BJ (cell line): ENCODE measurements around the gene GSC2. TPM values are rescaled to one million over a fixed set of nuclear protein-coding genes. Genes with fewer than 3 reads are reported as not detected.

Experiments
- CTCF ChIA-PET: fragments of 350-600 bp; formaldehyde crosslinking; extraction: SDS; loops from one replicate; lab custom pipeline; 2021; ENCODE audit warnings: antibody characterized with exemption, inconsistent platforms; lab: Yijun Ruan, JAX
- POLR2A ChIA-PET: fragments of 300-600 bp; sonication (Branson Sonifier 250); formaldehyde crosslinking; extraction: SDS; loops from one replicate; lab custom pipeline; 2021; ENCODE audit warnings: antibody characterized with exemption; lab: Charles Lee
- DNase-seq: peaks from one replicate; pipeline ENCODE4 v3.0.0-alpha.2; 2011; ENCODE audit warnings: low read depth
- H3K27me3 ChIP-seq: 2 replicates; pipeline ENCODE4 v1.6.0; 2011; ENCODE audit warnings: low read length; ENCODE audit not compliant: control insufficient read depth, insufficient read depth
- H3K36me3 ChIP-seq: 2 replicates; pipeline ENCODE4 v1.5.1; 2011; ENCODE audit warnings: low read length; ENCODE audit not compliant: control insufficient read depth, insufficient read depth
- H3K4me3 ChIP-seq: 2 replicates; pipeline ENCODE4 v1.5.1; 2011; ENCODE audit warnings: low read depth, mild to moderate bottlenecking, control low read depth, low read length
- CTCF ChIP-seq: IDR thresholded peaks from 2 replicates; pipeline ENCODE4 v1.5.1; 2011; ENCODE audit warnings: low read depth, mild to moderate bottlenecking, control low read depth, inconsistent platforms, low read length, moderate library complexity; ENCODE audit not compliant: insufficient read depth
- polyA plus RNA-seq: library from polyadenylated mRNA; depleted of rRNA; stranded (reverse); fragments of >200 nt; gene quantifications from 2 replicates; pipeline ENCODE4 v1.2.3, GENCODE V29; 2011

Gene GSC2
- polyA plus RNA-seq, 1 experiment = not detected

- ChIA-PET CTCF (interaction anchor here (3.1 kb wide), 1 partner anchor 10 kb away, joined by 13 read pairs; the partner anchor contains the start of gene ESS2), POLR2A (no interaction called here)
- Histone ChIP-seq H3K4me3 (no peak overlapping the region), H3K36me3 (peaks cover 43% of the 10 kb centered on the region), H3K27me3 (no peaks in the 10 kb centered on the region)
- DNase-seq = no peak
- TF ChIP-seq CTCF = no peak
Observed at GRCh38 chr22:19134176-19134831, 15.8 kb downstream of the GSC2 start.

GRCh38 chr22:19133561-19133960, 16.5 kb downstream of the GSC2 start:
- POLR2A ChIA-PET = no interaction called here
- Histone ChIP-seq H3K36me3 (peaks cover 36% of the 10 kb centered on the region), H3K27me3 (no peaks in the 10 kb centered on the region), H3K4me3 (no peak overlapping the region)
- CTCF ChIA-PET = interaction anchor here (3.1 kb wide), 1 partner anchor 11 kb away, joined by 13 read pairs; the partner anchor contains the start of gene ESS2
- TF ChIP-seq CTCF = no peak
- no peak for DNase-seq

DNA sequence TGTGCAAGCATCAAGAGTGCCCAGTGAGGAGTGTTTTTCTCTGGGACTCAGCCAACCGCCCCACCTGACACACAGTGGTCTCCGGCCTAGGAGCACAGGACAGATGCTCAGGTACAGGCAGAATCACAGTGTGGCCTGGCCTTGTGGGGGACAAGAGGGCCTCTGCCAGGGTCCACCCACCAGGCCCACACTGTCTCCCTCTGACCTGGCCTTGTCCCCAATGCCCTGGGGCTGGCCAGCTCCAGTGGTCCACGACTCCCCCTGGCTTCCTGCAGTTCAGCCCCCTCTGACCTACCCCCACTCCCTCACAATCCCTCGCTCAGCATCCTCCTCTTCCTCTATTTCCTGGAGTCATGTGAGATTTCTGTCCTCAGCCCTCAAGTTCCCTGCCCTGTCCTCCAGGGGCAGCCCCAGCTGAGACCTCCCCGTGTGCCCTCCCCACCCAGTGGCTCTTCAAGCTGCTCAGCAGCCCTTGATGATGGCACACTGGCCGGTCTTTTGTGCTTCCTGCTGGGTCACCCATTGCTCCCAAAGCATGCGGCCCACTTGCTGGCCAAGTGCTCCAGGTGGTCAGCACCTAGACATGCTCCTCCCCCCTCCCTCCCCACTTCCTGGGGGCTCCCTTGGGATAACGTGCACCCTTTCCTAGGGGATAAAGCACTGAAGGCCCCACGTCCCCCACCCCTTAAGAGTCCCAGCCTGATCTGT, 17.2 kb downstream of the GSC2 start:
- DNase-seq = no peak
- Histone ChIP-seq H3K36me3 (peaks cover 28% of the 10 kb centered on the region), H3K4me3 (no peak overlapping the region), H3K27me3 (no peaks in the 10 kb centered on the region)
- ChIA-PET CTCF (interaction anchor here (3.5 kb wide), 1 partner anchor 12 kb away, joined by 16 read pairs; the partner anchor contains the start of gene ESS2), POLR2A (no interaction called here)
- no peak for TF ChIP-seq CTCF

GRCh38 chr22:19132153-19132552, 17.9 kb downstream of the GSC2 start:
- TF ChIP-seq CTCF = no peak
- Histone ChIP-seq H3K4me3 (no peak overlapping the region), H3K36me3 (peaks cover 22% of the 10 kb centered on the region), H3K27me3 (no peaks in the 10 kb centered on the region)
- DNase-seq = no peak
- POLR2A ChIA-PET = no interaction called here
- CTCF ChIA-PET = interaction anchor here (3.5 kb wide), 1 partner anchor 12 kb away, joined by 16 read pairs; the partner anchor contains the start of gene ESS2

- CTCF ChIA-PET = interaction anchor here (3.5 kb wide), 1 partner anchor 13 kb away, joined by 16 read pairs; the partner anchor contains the start of gene ESS2
- no peak for DNase-seq
- Histone ChIP-seq H3K27me3 (no peaks in the 10 kb centered on the region), H3K4me3 (no peak overlapping the region), H3K36me3 (peaks cover 18% of the 10 kb centered on the region)
- TF ChIP-seq CTCF = no peak
- POLR2A ChIA-PET = no interaction called here
Observed at GRCh38 chr22:19131685-19132015, 18.4 kb downstream of the GSC2 start.
